Ishikawa (cell line): ENCODE data around the gene CAMSAP3.

ENCODE experiments used
- CEBPB ChIP-seq: IDR thresholded peaks from 2 replicates; pipeline ENCODE4 v1.6.1; 2012
- CREB1 ChIP-seq: IDR thresholded peaks from 2 replicates; pipeline ENCODE4 v1.6.1; 2012; ENCODE audit warnings: low read depth
- EGR1 ChIP-seq: IDR thresholded peaks from 2 replicates; pipeline ENCODE4 v1.6.1; 2012
- EP300 ChIP-seq: IDR thresholded peaks from 2 replicates; pipeline ENCODE4 v1.6.1; 2012; ENCODE audit warnings: borderline replicate concordance
- FOXM1 ChIP-seq: IDR thresholded peaks from 2 replicates; pipeline ENCODE4 v1.6.1; 2012; ENCODE audit warnings: low read depth, borderline replicate concordance
- MAX ChIP-seq: IDR thresholded peaks from 2 replicates; pipeline ENCODE4 v1.6.1; 2012
- NFIC ChIP-seq: IDR thresholded peaks from 2 replicates; pipeline ENCODE4 v1.6.1; 2012
- RAD21 ChIP-seq: IDR thresholded peaks from 2 replicates; pipeline ENCODE4 v1.6.1; 2012; ENCODE audit warnings: low read depth
- TAF1 ChIP-seq: IDR thresholded peaks from 2 replicates; pipeline ENCODE4 v1.6.1; 2012; ENCODE audit warnings: low read depth, mild to moderate bottlenecking
- TCF12 ChIP-seq: IDR thresholded peaks from 2 replicates; pipeline ENCODE4 v1.6.1; 2012; ENCODE audit warnings: low read depth
- TEAD4 ChIP-seq: IDR thresholded peaks from 2 replicates; pipeline ENCODE4 v1.6.1; 2012
- YY1 ChIP-seq: IDR thresholded peaks from 2 replicates; pipeline ENCODE4 v1.6.1; 2012; ENCODE audit warnings: low read depth
- ZBTB7A ChIP-seq: IDR thresholded peaks from 2 replicates; pipeline ENCODE4 v1.6.1; 2012; ENCODE audit warnings: low read depth
- TF ChIP-seq, protein P1 (sequence below): IDR thresholded peaks from 2 replicates; pipeline ENCODE4 v1.6.1; 2012; ENCODE audit warnings: low read depth, mild to moderate bottlenecking
- TF ChIP-seq, protein P2 (sequence below): IDR thresholded peaks from 2 replicates; pipeline ENCODE4 v1.6.1; 2012

The CAMSAP3 gene

GRCh38 chr19:7619671-7620441 is 24.2 kb downstream of the CAMSAP3 start:
- TF ChIP-seq TAF1 (no peak), ZBTB7A (peak; percentile 14; the same call in 1 of the 2 replicates), TCF12 (peak; percentile 1; the same call in 1 of the 2 replicates)
- TF ChIP-seq, protein P1, sequence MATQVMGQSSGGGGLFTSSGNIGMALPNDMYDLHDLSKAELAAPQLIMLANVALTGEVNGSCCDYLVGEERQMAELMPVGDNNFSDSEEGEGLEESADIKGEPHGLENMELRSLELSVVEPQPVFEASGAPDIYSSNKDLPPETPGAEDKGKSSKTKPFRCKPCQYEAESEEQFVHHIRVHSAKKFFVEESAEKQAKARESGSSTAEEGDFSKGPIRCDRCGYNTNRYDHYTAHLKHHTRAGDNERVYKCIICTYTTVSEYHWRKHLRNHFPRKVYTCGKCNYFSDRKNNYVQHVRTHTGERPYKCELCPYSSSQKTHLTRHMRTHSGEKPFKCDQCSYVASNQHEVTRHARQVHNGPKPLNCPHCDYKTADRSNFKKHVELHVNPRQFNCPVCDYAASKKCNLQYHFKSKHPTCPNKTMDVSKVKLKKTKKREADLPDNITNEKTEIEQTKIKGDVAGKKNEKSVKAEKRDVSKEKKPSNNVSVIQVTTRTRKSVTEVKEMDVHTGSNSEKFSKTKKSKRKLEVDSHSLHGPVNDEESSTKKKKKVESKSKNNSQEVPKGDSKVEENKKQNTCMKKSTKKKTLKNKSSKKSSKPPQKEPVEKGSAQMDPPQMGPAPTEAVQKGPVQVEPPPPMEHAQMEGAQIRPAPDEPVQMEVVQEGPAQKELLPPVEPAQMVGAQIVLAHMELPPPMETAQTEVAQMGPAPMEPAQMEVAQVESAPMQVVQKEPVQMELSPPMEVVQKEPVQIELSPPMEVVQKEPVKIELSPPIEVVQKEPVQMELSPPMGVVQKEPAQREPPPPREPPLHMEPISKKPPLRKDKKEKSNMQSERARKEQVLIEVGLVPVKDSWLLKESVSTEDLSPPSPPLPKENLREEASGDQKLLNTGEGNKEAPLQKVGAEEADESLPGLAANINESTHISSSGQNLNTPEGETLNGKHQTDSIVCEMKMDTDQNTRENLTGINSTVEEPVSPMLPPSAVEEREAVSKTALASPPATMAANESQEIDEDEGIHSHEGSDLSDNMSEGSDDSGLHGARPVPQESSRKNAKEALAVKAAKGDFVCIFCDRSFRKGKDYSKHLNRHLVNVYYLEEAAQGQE = no peak

GRCh38 chr19:7620442-7621412 is 25.1 kb downstream of the CAMSAP3 start:
- TF ChIP-seq TAF1 (no peak), ZBTB7A (no peak), CREB1 (no peak), RAD21 (no peak), FOXM1 (no peak), YY1 (no peak)
- TF ChIP-seq, protein P1 = no peak

GRCh38 chr19:7622933-7623685 is 27.4 kb downstream of the CAMSAP3 start:
- TF ChIP-seq, protein P2, sequence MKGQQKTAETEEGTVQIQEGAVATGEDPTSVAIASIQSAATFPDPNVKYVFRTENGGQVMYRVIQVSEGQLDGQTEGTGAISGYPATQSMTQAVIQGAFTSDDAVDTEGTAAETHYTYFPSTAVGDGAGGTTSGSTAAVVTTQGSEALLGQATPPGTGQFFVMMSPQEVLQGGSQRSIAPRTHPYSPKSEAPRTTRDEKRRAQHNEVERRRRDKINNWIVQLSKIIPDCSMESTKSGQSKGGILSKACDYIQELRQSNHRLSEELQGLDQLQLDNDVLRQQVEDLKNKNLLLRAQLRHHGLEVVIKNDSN = no peak
- TF ChIP-seq CREB1 = no peak
- no peak for TF ChIP-seq NFIC
- no peak for TF ChIP-seq YY1
- TF ChIP-seq, protein P1 = no peak
- no peak for TF ChIP-seq MAX
- TF ChIP-seq ZBTB7A = no peak
- no peak for TF ChIP-seq FOXM1
- no peak for TF ChIP-seq EGR1
- TF ChIP-seq TCF12 = no peak
- TF ChIP-seq CEBPB = no peak
- no peak for TF ChIP-seq TAF1
- no peak for TF ChIP-seq TEAD4
- TF ChIP-seq EP300 = no peak
- no peak for TF ChIP-seq RAD21
